HepG2 (cell line): ENCODE data around the gene GOLT1A. TPM values are rescaled to one million over a fixed set of nuclear protein-coding genes. Genes with fewer than 3 reads are reported as not detected.

ENCODE experiments used
- MAZ ChIP-seq, 2 experiments: sonication (generic) in 1 of 2; formaldehyde crosslinking in 1 of 2; IDR thresholded peaks; 2 replicates each; pipeline versions ENCODE4 v1.5.0 to v1.6.1; 2012 to 2020; ENCODE audit warnings: low read depth in 2 of 2, mild to moderate bottlenecking in 2 of 2, borderline replicate concordance in 1 of 2, improper control_type of control experiment in 1 of 2, low read length in 1 of 2, missing genetic modification reagents in 1 of 2, moderate library complexity in 1 of 2
- ONECUT2 ChIP-seq: sonication (generic); formaldehyde crosslinking; IDR thresholded peaks from 2 replicates; pipeline ENCODE4 v1.4.0; 2020; ENCODE audit warnings: missing genetic modification reagents
- PTBP1 ChIP-seq: fragments of 200-400 bp; formaldehyde crosslinking; IDR thresholded peaks from 2 replicates; pipeline ENCODE4 v1.6.1; 2018; ENCODE audit warnings: low read length, low read depth; ENCODE audit not compliant: poor library complexity, severe bottlenecking
- RORA ChIP-seq: sonication (generic); formaldehyde crosslinking; IDR thresholded peaks from 2 replicates; pipeline ENCODE4 v1.5.0; 2020; ENCODE audit warnings: mild to moderate bottlenecking, missing genetic modification reagents, moderate library complexity
- ZBTB42 ChIP-seq: sonication (generic); formaldehyde crosslinking; IDR thresholded peaks from 2 replicates; pipeline ENCODE4 v1.5.0; 2020; ENCODE audit warnings: mild to moderate bottlenecking, missing genetic modification reagents
- ZNF558 ChIP-seq: sonication (generic); formaldehyde crosslinking; IDR thresholded peaks from 2 replicates; pipeline ENCODE4 v1.9.0; 2022; ENCODE audit warnings: mild to moderate bottlenecking, missing genetic modification reagents, borderline replicate concordance
- ZNF644 ChIP-seq: IDR thresholded peaks from 2 replicates; pipeline ENCODE4 v1.6.1; 2016; ENCODE audit warnings: low read depth
- polyA plus RNA-seq, 8 experiments: library from polyadenylated mRNA; depleted of rRNA in 3 of 8; stranded (reverse) in 7 of 8; unstranded in 1 of 8; fragments of >200 nt; fragmentation: Illumina TruSeq in 4 of 8; extraction: Trizol in 4 of 8; gene quantifications; 2 replicates each; pipeline versions ENCODE4 v1.2.1 to v1.2.3, GENCODE V29; 2011 to 2016; ENCODE audit warnings: low read depth in 4 of 8, missing spikeins in 1 of 8, mixed read lengths in 1 of 8; ENCODE audit not compliant: insufficient read depth in 1 of 8
- total RNA-seq, 5 experiments: library from RNA; depleted of rRNA; stranded (reverse); fragments of >200 nt; fragmentation: Illumina TruSeq; extraction: Trizol; gene quantifications; 2 replicates each; pipeline ENCODE4 v1.2.3, GENCODE V29; 2016; ENCODE audit warnings: low read depth in 1 of 5
- TF ChIP-seq, protein P1 (sequence below): sonication (generic); formaldehyde crosslinking; conservative IDR thresholded peaks from 2 replicates; pipeline ENCODE4 v1.8.0; 2022; ENCODE audit warnings: mild to moderate bottlenecking, moderate library complexity, missing genetic modification reagents
- TF ChIP-seq, protein P2 (sequence below): sonication (generic); formaldehyde crosslinking; IDR thresholded peaks from 2 replicates; pipeline ENCODE4 v1.8.0; 2022; ENCODE audit warnings: missing genetic modification reagents, mild to moderate bottlenecking, moderate library complexity, borderline replicate concordance
- TF ChIP-seq, protein P3 (sequence below): sonication (generic); formaldehyde crosslinking; IDR thresholded peaks from 2 replicates; pipeline ENCODE4 v1.4.0; 2020; ENCODE audit warnings: missing genetic modification reagents
- TF ChIP-seq, protein P4 (sequence below): sonication (generic); formaldehyde crosslinking; IDR thresholded peaks from 2 replicates; pipeline ENCODE4 v1.4.0; 2020; ENCODE audit warnings: low read depth, missing genetic modification reagents
- TF ChIP-seq, protein P5 (sequence below): sonication (generic); formaldehyde crosslinking; IDR thresholded peaks from 2 replicates; pipeline ENCODE4 v1.5.0; 2020; ENCODE audit warnings: missing genetic modification reagents
- TF ChIP-seq, protein P6 (sequence below): fragments of 450-650 bp; IDR thresholded peaks from 2 replicates; pipeline ENCODE4 v1.6.1; 2017

The GOLT1A gene
- total and polyA plus RNA-seq, 2 of the 13 experiments (the other 11 are each of a cell fraction or from before 2014, with no cell fraction given), result 25.8 to 28.0 TPM

DNA sequence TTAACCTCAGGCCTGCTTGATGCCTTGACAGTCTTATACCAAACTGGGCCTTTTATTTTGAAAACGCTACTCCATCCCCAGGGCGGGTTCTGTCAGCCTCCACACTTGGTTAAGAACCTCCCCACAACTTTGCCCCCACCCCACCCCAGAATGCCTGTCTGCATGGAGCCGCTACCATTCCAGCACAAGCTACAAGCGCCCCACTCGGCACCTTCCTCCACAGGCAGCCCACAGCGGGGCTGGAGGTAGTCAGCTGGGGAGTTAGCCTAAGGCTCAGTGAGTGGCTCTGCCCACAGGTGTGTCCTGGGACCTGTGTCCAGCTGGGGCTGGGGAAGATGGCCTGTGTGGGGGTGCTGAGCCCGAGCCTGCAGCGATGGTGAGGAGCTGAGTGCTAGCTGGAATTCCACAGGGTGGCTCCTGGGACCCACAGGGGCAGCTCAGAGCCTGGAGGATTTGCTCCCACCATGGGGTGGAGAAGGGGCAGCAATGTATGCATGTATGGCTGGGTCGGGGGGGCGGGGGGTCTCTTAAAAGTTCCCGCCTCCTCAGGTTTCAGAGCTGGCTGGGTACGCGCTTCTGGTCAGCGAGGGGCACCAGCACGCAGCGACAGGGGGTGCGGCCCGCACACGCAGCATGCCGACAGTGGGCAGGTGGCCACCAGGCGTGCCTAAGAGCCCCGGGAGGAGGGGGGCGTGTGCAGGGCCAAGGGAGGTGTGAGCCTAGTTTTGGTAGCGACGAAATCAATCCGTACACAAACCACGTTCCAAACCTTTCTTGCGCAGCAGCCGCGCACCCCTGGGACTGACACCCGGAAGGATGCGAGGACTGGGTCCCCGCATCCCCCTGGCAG, 62.9 kb downstream of the GOLT1A start (continued):
- TF ChIP-seq, protein P1, sequence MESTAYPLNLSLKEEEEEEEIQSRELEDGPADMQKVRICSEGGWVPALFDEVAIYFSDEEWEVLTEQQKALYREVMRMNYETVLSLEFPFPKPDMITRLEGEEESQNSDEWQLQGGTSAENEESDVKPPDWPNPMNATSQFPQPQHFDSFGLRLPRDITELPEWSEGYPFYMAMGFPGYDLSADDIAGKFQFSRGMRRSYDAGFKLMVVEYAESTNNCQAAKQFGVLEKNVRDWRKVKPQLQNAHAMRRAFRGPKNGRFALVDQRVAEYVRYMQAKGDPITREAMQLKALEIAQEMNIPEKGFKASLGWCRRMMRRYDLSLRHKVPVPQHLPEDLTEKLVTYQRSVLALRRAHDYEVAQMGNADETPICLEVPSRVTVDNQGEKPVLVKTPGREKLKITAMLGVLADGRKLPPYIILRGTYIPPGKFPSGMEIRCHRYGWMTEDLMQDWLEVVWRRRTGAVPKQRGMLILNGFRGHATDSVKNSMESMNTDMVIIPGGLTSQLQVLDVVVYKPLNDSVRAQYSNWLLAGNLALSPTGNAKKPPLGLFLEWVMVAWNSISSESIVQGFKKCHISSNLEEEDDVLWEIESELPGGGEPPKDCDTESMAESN, result no peak
- TF ChIP-seq ZNF558 (0 out of 2 replicates have a peak, but pooled peaks have one; percentile 38), PTBP1 (no peak), MAZ (IDR thresholded peaks at IDR 0.05; ENCODE audit: borderline replicate concordance, low read depth, low read length) (no peak), MAZ (CRISPR knock-in tag; IDR thresholded peaks at IDR 0.05; ENCODE audit: low read depth) (no peak; the same call in 1 of the 2 replicates), RORA (CRISPR knock-in tag) (no peak), ONECUT2 (CRISPR knock-in tag) (no peak), ZBTB42 (CRISPR knock-in tag) (no peak), ZNF644 (CRISPR knock-in tag) (no peak)
- TF ChIP-seq, protein P2, sequence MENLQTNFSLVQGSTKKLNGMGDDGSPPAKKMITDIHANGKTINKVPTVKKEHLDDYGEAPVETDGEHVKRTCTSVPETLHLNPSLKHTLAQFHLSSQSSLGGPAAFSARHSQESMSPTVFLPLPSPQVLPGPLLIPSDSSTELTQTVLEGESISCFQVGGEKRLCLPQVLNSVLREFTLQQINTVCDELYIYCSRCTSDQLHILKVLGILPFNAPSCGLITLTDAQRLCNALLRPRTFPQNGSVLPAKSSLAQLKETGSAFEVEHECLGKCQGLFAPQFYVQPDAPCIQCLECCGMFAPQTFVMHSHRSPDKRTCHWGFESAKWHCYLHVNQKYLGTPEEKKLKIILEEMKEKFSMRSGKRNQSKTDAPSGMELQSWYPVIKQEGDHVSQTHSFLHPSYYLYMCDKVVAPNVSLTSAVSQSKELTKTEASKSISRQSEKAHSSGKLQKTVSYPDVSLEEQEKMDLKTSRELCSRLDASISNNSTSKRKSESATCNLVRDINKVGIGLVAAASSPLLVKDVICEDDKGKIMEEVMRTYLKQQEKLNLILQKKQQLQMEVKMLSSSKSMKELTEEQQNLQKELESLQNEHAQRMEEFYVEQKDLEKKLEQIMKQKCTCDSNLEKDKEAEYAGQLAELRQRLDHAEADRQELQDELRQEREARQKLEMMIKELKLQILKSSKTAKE (CRISPR knock-in tag), result no peak
- TF ChIP-seq, protein P3, sequence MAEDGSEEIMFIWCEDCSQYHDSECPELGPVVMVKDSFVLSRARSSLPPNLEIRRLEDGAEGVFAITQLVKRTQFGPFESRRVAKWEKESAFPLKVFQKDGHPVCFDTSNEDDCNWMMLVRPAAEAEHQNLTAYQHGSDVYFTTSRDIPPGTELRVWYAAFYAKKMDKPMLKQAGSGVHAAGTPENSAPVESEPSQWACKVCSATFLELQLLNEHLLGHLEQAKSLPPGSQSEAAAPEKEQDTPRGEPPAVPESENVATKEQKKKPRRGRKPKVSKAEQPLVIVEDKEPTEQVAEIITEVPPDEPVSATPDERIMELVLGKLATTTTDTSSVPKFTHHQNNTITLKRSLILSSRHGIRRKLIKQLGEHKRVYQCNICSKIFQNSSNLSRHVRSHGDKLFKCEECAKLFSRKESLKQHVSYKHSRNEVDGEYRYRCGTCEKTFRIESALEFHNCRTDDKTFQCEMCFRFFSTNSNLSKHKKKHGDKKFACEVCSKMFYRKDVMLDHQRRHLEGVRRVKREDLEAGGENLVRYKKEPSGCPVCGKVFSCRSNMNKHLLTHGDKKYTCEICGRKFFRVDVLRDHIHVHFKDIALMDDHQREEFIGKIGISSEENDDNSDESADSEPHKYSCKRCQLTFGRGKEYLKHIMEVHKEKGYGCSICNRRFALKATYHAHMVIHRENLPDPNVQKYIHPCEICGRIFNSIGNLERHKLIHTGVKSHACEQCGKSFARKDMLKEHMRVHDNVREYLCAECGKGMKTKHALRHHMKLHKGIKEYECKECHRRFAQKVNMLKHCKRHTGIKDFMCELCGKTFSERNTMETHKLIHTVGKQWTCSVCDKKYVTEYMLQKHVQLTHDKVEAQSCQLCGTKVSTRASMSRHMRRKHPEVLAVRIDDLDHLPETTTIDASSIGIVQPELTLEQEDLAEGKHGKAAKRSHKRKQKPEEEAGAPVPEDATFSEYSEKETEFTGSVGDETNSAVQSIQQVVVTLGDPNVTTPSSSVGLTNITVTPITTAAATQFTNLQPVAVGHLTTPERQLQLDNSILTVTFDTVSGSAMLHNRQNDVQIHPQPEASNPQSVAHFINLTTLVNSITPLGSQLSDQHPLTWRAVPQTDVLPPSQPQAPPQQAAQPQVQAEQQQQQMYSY (CRISPR knock-in tag), result no peak
- TF ChIP-seq, protein P4, sequence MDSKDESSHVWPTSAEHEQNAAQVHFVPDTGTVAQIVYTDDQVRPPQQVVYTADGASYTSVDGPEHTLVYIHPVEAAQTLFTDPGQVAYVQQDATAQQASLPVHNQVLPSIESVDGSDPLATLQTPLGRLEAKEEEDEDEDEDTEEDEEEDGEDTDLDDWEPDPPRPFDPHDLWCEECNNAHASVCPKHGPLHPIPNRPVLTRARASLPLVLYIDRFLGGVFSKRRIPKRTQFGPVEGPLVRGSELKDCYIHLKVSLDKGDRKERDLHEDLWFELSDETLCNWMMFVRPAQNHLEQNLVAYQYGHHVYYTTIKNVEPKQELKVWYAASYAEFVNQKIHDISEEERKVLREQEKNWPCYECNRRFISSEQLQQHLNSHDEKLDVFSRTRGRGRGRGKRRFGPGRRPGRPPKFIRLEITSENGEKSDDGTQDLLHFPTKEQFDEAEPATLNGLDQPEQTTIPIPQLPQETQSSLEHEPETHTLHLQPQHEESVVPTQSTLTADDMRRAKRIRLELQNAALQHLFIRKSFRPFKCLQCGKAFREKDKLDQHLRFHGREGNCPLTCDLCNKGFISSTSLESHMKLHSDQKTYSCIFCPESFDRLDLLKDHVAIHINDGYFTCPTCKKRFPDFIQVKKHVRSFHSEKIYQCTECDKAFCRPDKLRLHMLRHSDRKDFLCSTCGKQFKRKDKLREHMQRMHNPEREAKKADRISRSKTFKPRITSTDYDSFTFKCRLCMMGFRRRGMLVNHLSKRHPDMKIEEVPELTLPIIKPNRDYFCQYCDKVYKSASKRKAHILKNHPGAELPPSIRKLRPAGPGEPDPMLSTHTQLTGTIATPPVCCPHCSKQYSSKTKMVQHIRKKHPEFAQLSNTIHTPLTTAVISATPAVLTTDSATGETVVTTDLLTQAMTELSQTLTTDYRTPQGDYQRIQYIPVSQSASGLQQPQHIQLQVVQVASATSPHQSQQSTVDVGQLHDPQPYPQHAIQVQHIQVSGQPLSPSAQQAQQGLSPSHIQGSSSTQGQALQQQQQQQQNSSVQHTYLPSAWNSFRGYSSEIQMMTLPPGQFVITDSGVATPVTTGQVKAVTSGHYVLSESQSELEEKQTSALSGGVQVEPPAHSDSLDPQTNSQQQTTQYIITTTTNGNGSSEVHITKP (CRISPR knock-in tag), result no peak
- TF ChIP-seq, protein P5, sequence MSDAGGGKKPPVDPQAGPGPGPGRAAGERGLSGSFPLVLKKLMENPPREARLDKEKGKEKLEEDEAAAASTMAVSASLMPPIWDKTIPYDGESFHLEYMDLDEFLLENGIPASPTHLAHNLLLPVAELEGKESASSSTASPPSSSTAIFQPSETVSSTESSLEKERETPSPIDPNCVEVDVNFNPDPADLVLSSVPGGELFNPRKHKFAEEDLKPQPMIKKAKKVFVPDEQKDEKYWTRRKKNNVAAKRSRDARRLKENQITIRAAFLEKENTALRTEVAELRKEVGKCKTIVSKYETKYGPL (CRISPR knock-in tag), result no peak
- TF ChIP-seq, protein P6, sequence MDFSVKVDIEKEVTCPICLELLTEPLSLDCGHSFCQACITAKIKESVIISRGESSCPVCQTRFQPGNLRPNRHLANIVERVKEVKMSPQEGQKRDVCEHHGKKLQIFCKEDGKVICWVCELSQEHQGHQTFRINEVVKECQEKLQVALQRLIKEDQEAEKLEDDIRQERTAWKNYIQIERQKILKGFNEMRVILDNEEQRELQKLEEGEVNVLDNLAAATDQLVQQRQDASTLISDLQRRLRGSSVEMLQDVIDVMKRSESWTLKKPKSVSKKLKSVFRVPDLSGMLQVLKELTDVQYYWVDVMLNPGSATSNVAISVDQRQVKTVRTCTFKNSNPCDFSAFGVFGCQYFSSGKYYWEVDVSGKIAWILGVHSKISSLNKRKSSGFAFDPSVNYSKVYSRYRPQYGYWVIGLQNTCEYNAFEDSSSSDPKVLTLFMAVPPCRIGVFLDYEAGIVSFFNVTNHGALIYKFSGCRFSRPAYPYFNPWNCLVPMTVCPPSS, result no peak
